Neural progenitor cell (in vitro differentiated cells): ENCODE data around the gene NTM. TPM values are rescaled to one million over a fixed set of nuclear protein-coding genes. Genes with fewer than 3 reads are reported as not detected.

Experiments
- DNase-seq: peaks from one replicate; pipeline ENCODE4 v3.0.0-alpha.2; 2016; ENCODE audit warnings: low spot score
- H2AFZ ChIP-seq: fragments of 200-600 bp; sonication (generic); replicated peaks from 2 replicates; pipeline ENCODE4 v1.6.1; 2016; ENCODE audit warnings: antibody characterized with exemption
- H3F3A ChIP-seq: fragments of 200-600 bp; sonication (generic); 2 replicates; pipeline ENCODE4 v1.6.1; 2016; ENCODE audit warnings: antibody characterized with exemption, low read depth
- H3K27ac ChIP-seq: fragments of 200-600 bp; sonication (generic); 2 replicates; pipeline ENCODE4 v1.5.1; 2016; ENCODE audit warnings: mild to moderate bottlenecking
- H3K27me3 ChIP-seq: fragments of 200-600 bp; sonication (generic); 2 replicates; pipeline ENCODE4 v1.6.1; 2016; ENCODE audit warnings: mild to moderate bottlenecking, moderate library complexity
- H3K36me3 ChIP-seq: fragments of 200-600 bp; sonication (generic); 2 replicates; pipeline ENCODE4 v1.5.1; 2016
- H3K4me1 ChIP-seq: fragments of 200-600 bp; sonication (generic); 2 replicates; pipeline ENCODE4 v1.6.1; 2016; ENCODE audit warnings: mixed run types
- H3K4me2 ChIP-seq: fragments of 200-600 bp; sonication (generic); 2 replicates; pipeline ENCODE4 v1.6.1; 2016
- H3K4me3 ChIP-seq: fragments of 200-600 bp; sonication (generic); 2 replicates; pipeline ENCODE4 v1.5.1; 2016
- H3K79me2 ChIP-seq: fragments of 200-600 bp; sonication (generic); 2 replicates; pipeline ENCODE4 v1.6.1; 2016; ENCODE audit warnings: low read depth
- H3K9ac ChIP-seq: fragments of 200-600 bp; sonication (generic); 2 replicates; pipeline ENCODE4 v1.6.1; 2016
- H3K9me3 ChIP-seq: fragments of 200-600 bp; sonication (generic); 2 replicates; pipeline ENCODE4 v1.5.1; 2016; ENCODE audit warnings: low read depth
- H4K20me1 ChIP-seq: fragments of 200-600 bp; sonication (generic); 2 replicates; pipeline ENCODE4 v1.6.1; 2016; ENCODE audit warnings: low read depth
- H3K27ac Mint-ChIP-seq: 3 replicates; pipeline ENCODE4 v1.8.0; 2021; ENCODE audit warnings: mixed read lengths
- H3K27me3 Mint-ChIP-seq: 2 replicates; pipeline ENCODE4 v1.8.0; 2022; ENCODE audit warnings: low read depth, mild to moderate bottlenecking, inconsistent platforms, moderate library complexity, mixed read lengths; ENCODE audit not compliant: insufficient read depth
- H3K36me3 Mint-ChIP-seq: 3 replicates; pipeline ENCODE4 v1.8.0; 2021; ENCODE audit warnings: mixed read lengths
- H3K4me1 Mint-ChIP-seq: 3 replicates; pipeline ENCODE4 v1.8.0; 2021; ENCODE audit warnings: mixed read lengths
- H3K4me3 Mint-ChIP-seq: 3 replicates; pipeline ENCODE4 v1.8.0; 2021; ENCODE audit warnings: mild to moderate bottlenecking, moderate library complexity, mixed read lengths
- H3K9me3 Mint-ChIP-seq: 3 replicates; pipeline ENCODE4 v1.8.0; 2020; ENCODE audit warnings: mixed read lengths
- CTCF ChIP-seq: fragments of 200-600 bp; sonication (generic); IDR thresholded peaks from 2 replicates; pipeline ENCODE4 v1.5.1; 2017; ENCODE audit warnings: antibody characterized with exemption, mild to moderate bottlenecking
- EZH2 ChIP-seq: fragments of 200-600 bp; sonication (generic); IDR thresholded peaks from 2 replicates; pipeline ENCODE4 v1.6.1; 2017; ENCODE audit warnings: antibody characterized with exemption, mild to moderate bottlenecking, moderate library complexity
- EZH2phosphoT487 ChIP-seq: fragments of 200-600 bp; sonication (generic); IDR thresholded peaks from 2 replicates; pipeline ENCODE4 v1.6.1; 2017; ENCODE audit warnings: antibody characterized with exemption
- total RNA-seq: library from RNA; depleted of rRNA; stranded (reverse); fragments of >200 nt; gene quantifications from 2 replicates; pipeline ENCODE4 v1.2.3, GENCODE V29; 2015; ENCODE audit warnings: low replicate concordance

The NTM gene
- total RNA-seq, 1 donor from 2014 or later = 4.3 TPM

- no peak overlapping the region for H3K4me3 ChIP-seq
- DNase-seq = no peak
- no peaks in the 10 kb centered on the region for H3K9me3 ChIP-seq
- H3K27me3 Mint-ChIP-seq = no peaks in the 10 kb centered on the region
- no peak overlapping the region for H3K9ac ChIP-seq
- no peaks in the 10 kb centered on the region for H3K4me1 ChIP-seq
- H3K4me2 ChIP-seq = no peak overlapping the region
- TF ChIP-seq EZH2phosphoT487 (no peak), CTCF (no peak), EZH2 (no peak)
- no peaks in the 10 kb centered on the region for H3K27me3 ChIP-seq
- no peak overlapping the region for H3K4me3 Mint-ChIP-seq
- H3K79me2 ChIP-seq = no peaks in the 10 kb centered on the region
- H3K36me3 ChIP-seq = no peaks in the 10 kb centered on the region
- no peak overlapping the region for H3K27ac Mint-ChIP-seq
- H4K20me1 ChIP-seq = no peaks in the 10 kb centered on the region
- peaks cover 3% of the 10 kb centered on the region for H3K4me1 Mint-ChIP-seq
- H3F3A ChIP-seq = no peaks in the 10 kb centered on the region
- H3K9me3 Mint-ChIP-seq = no peaks in the 10 kb centered on the region
- no peak overlapping the region for H2AFZ ChIP-seq
- H3K27ac ChIP-seq = no peak overlapping the region
- no peaks in the 10 kb centered on the region for H3K36me3 Mint-ChIP-seq
These were observed 572.9 kb downstream of the NTM start for GRCh38 chr11:131943295-131943694.

- no peak overlapping the region for H2AFZ ChIP-seq
- H3K36me3 Mint-ChIP-seq = no peaks in the 10 kb centered on the region
- H3K4me1 ChIP-seq = no peaks in the 10 kb centered on the region
- no peaks in the 10 kb centered on the region for H3K27me3 Mint-ChIP-seq
- H3K4me3 ChIP-seq = no peak overlapping the region
- no peak overlapping the region for H3K4me3 Mint-ChIP-seq
- H3K27me3 ChIP-seq = no peaks in the 10 kb centered on the region
- peaks cover 3% of the 10 kb centered on the region for H3K4me1 Mint-ChIP-seq
- H3K9me3 ChIP-seq = no peaks in the 10 kb centered on the region
- H3K9ac ChIP-seq = no peak overlapping the region
- no peaks in the 10 kb centered on the region for H3F3A ChIP-seq
- no peaks in the 10 kb centered on the region for H4K20me1 ChIP-seq
- no peak overlapping the region for H3K4me2 ChIP-seq
- H3K79me2 ChIP-seq = no peaks in the 10 kb centered on the region
- H3K27ac Mint-ChIP-seq = no peak overlapping the region
- H3K36me3 ChIP-seq = no peaks in the 10 kb centered on the region
- no peaks in the 10 kb centered on the region for H3K9me3 Mint-ChIP-seq
- H3K27ac ChIP-seq = no peak overlapping the region
- no peak for TF ChIP-seq CTCF
- TF ChIP-seq EZH2 = no peak
- no peak for TF ChIP-seq EZH2phosphoT487
- DNase-seq = no peak
These were observed 574.3 kb downstream of the NTM start for GRCh38 chr11:131944736-131945135.

- H3K36me3 Mint-ChIP-seq = no peaks in the 10 kb centered on the region
- H3K36me3 ChIP-seq = no peaks in the 10 kb centered on the region
- TF ChIP-seq CTCF (no peak), EZH2phosphoT487 (no peak), EZH2 (no peak)
- no peak overlapping the region for H3K4me3 Mint-ChIP-seq
- H3K9me3 ChIP-seq = no peaks in the 10 kb centered on the region
- no peaks in the 10 kb centered on the region for H3K79me2 ChIP-seq
- no peak overlapping the region for H2AFZ ChIP-seq
- H3K4me1 Mint-ChIP-seq = peaks cover 3% of the 10 kb centered on the region
- no peaks in the 10 kb centered on the region for H3K27me3 ChIP-seq
- no peak overlapping the region for H3K27ac Mint-ChIP-seq
- no peaks in the 10 kb centered on the region for H3K27me3 Mint-ChIP-seq
- DNase-seq = no peak
- no peak overlapping the region for H3K27ac ChIP-seq
- no peaks in the 10 kb centered on the region for H4K20me1 ChIP-seq
- no peaks in the 10 kb centered on the region for H3K4me1 ChIP-seq
- no peak overlapping the region for H3K9ac ChIP-seq
- no peak overlapping the region for H3K4me3 ChIP-seq
- H3K9me3 Mint-ChIP-seq = no peaks in the 10 kb centered on the region
- H3K4me2 ChIP-seq = no peak overlapping the region
- H3F3A ChIP-seq = no peaks in the 10 kb centered on the region
These were observed 575.3 kb downstream of the NTM start for GRCh38 chr11:131945706-131946105.

- H4K20me1 ChIP-seq = no peaks in the 10 kb centered on the region
- no peaks in the 10 kb centered on the region for H3K36me3 Mint-ChIP-seq
- no peaks in the 10 kb centered on the region for H3K27me3 Mint-ChIP-seq
- H3K9ac ChIP-seq = no peak overlapping the region
- H2AFZ ChIP-seq = no peak overlapping the region
- H3K4me3 Mint-ChIP-seq = no peak overlapping the region
- H3K4me3 ChIP-seq = no peak overlapping the region
- DNase-seq = no peak
- H3K27me3 ChIP-seq = no peaks in the 10 kb centered on the region
- no peak for TF ChIP-seq EZH2phosphoT487
- no peak for TF ChIP-seq EZH2
- no peak for TF ChIP-seq CTCF
- no peaks in the 10 kb centered on the region for H3K79me2 ChIP-seq
- peaks cover 3% of the 10 kb centered on the region for H3K4me1 Mint-ChIP-seq
- H3K36me3 ChIP-seq = no peaks in the 10 kb centered on the region
- H3K4me2 ChIP-seq = no peak overlapping the region
- no peaks in the 10 kb centered on the region for H3K9me3 ChIP-seq
- H3K4me1 ChIP-seq = no peaks in the 10 kb centered on the region
- H3F3A ChIP-seq = no peaks in the 10 kb centered on the region
- no peak overlapping the region for H3K27ac Mint-ChIP-seq
- H3K27ac ChIP-seq = no peak overlapping the region
- H3K9me3 Mint-ChIP-seq = no peaks in the 10 kb centered on the region
These were observed 577.1 kb downstream of the NTM start for GRCh38 chr11:131947511-131947910.
